ENCODE results near the gene PRMT7. TPM values are rescaled to one million over a fixed set of nuclear protein-coding genes. Genes with fewer than 3 reads are reported as not detected.

The PRMT7 gene
- total RNA-seq, 1 donor from 2014 or later: 44.0 TPM

GRCh38 chr16:68377667-68378393 is 67.0 kb downstream of the PRMT7 start:
- no peak for DNase-seq

GRCh38 chr16:68378436-68379415 is 67.9 kb downstream of the PRMT7 start:
- DNase-seq: no peak

- DNase-seq: no peak
Measured at GRCh38 chr16:68379472-68380347, 68.9 kb downstream of the PRMT7 start.

GRCh38 chr16:68380348-68380670 is 69.5 kb downstream of the PRMT7 start:
- no peak for DNase-seq

GRCh38 chr16:68380676-68381362 is 70.0 kb downstream of the PRMT7 start:
- no peak for DNase-seq

- no peak for DNase-seq
Measured at GRCh38 chr16:68381363-68381724, 70.5 kb downstream of the PRMT7 start.

- DNase-seq: no peak
Measured at GRCh38 chr16:68382296-68382718, 71.5 kb downstream of the PRMT7 start.

- DNase-seq: no peak
Measured at GRCh38 chr16:68383858-68384257, 73.0 kb downstream of the PRMT7 start.

GRCh38 chr16:68384288-68385161 is 73.7 kb downstream of the PRMT7 start:
- no peak for DNase-seq

GRCh38 chr16:68385371-68385770 is 74.6 kb downstream of the PRMT7 start:
- DNase-seq: no peak

- no peak for DNase-seq
Measured at GRCh38 chr16:68386628-68387027, 75.8 kb downstream of the PRMT7 start.

GRCh38 chr16:68387301-68387700 is 76.5 kb downstream of the PRMT7 start:
- DNase-seq: no peak

- DNase-seq: no peak
Measured at GRCh38 chr16:68388124-68388523, 77.3 kb downstream of the PRMT7 start.

GRCh38 chr16:68389006-68389405 is 78.2 kb downstream of the PRMT7 start:
- DNase-seq: no peak

GRCh38 chr16:68389750-68390371 is 79.0 kb downstream of the PRMT7 start:
- no peak for DNase-seq

GRCh38 chr16:68393333-68393732 is 82.5 kb downstream of the PRMT7 start:
- no peak for DNase-seq

- no peak for DNase-seq
Measured at GRCh38 chr16:68395167-68395786, 84.5 kb downstream of the PRMT7 start.

- no peak for DNase-seq
Measured at GRCh38 chr16:68395815-68396214, 85.0 kb downstream of the PRMT7 start.

- no peak for DNase-seq
Measured at GRCh38 chr16:68396481-68396880, 85.7 kb downstream of the PRMT7 start.

- no peak for DNase-seq
Measured at GRCh38 chr16:68397710-68398201, 86.9 kb downstream of the PRMT7 start.
